Skeletal muscle satellite cell (primary cell): Measurements from ENCODE around the gene NPAS3.

Experiments used
- H3K27me3 ChIP-seq: 2 replicates; pipeline ENCODE4 v1.7.0; 2013; ENCODE audit warnings: low read length; ENCODE audit not compliant: control insufficient read depth, insufficient read depth
- H3K36me3 ChIP-seq: 2 replicates; pipeline ENCODE4 v1.7.0; 2013; ENCODE audit warnings: mild to moderate bottlenecking, control low read depth, low read length; ENCODE audit not compliant: insufficient read depth
- H3K4me1 ChIP-seq: 2 replicates; pipeline ENCODE4 v1.7.0; 2013; ENCODE audit warnings: low read length; ENCODE audit not compliant: control insufficient read depth, insufficient read depth
- H3K4me2 ChIP-seq: 2 replicates; pipeline ENCODE4 v1.7.0; 2013; ENCODE audit warnings: mild to moderate bottlenecking, low read length
- H3K4me3 ChIP-seq: 2 replicates; pipeline ENCODE4 v1.7.0; 2013; ENCODE audit warnings: low read length
- H3K9ac ChIP-seq: 2 replicates; pipeline ENCODE4 v1.7.0; 2013; ENCODE audit warnings: mild to moderate bottlenecking, low read depth, low read length, moderate library complexity
- H3K9me3 ChIP-seq: replicated peaks from 2 replicates; pipeline ENCODE4 v1.7.0; 2013; ENCODE audit warnings: mild to moderate bottlenecking, control low read depth, low read length

The NPAS3 gene

DNA sequence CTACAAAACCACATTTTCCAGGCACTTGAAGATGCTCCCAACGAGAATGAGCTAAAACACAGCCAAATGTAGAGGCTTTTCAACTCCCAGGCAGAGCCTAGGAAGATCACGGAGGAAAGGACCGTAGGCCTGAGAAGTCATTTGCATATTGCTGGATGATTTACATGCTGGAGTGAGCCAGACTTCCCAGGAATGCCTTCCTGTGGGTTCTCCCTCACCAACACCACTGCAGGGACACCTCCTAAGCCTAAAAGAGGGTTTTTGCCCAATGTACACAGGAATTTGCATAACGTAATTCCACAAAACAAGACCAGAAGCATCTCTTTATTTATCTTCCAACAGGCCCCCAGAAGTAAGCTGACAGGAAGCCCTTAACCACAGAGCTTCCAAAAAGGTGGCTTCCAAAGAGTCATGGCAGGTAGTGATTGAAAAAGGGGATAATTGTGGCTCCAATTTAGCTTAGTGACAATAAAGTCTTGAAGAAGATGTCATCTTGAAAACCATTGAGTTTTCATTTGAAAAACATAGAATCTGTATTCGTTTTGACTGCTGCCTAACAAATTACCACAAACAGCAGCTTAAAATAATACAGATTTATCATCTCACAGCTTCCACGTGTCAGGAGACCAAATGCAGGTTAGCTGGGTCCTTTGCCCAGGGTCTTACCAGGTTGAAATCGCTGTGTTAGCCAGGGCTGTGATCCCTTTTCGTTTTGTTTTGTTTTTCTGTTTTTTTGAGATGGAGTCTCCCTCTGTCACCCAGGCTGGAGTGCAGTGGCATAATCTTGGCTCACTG, 896.0 kb downstream of the NPAS3 start:
- no peaks in the 10 kb centered on the region for H3K4me1 ChIP-seq
- H3K9ac ChIP-seq, result no peak overlapping the region
- peaks cover 19% of the 10 kb centered on the region for H3K27me3 ChIP-seq
- H3K4me3 ChIP-seq, result no peak overlapping the region
- no peak overlapping the region for H3K4me2 ChIP-seq
- H3K9me3 ChIP-seq, result no peaks in the 10 kb centered on the region
- no peaks in the 10 kb centered on the region for H3K36me3 ChIP-seq

DNA sequence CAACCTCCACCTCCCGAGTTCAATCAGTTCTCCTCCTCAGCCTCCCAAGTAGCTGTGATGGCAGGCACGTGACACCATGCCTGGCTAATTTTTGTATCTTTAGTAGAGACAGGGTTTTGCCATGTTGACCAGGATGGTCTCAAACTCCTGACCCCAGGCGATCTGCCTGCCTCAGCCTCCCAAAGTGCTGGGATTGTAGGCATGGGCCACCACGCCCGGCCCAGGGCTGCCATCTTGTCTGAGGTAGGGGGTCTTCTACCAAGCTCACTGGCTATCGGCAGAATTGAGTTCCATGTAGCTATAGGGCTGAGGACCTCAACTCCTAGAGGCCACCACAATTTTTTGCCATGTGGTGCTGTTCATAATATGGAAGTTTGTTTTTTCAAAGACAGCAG, 896.6 kb downstream of the NPAS3 start:
- H3K4me1 ChIP-seq, result no peaks in the 10 kb centered on the region
- no peaks in the 10 kb centered on the region for H3K9me3 ChIP-seq
- peaks cover 24% of the 10 kb centered on the region for H3K27me3 ChIP-seq
- no peak overlapping the region for H3K9ac ChIP-seq
- no peaks in the 10 kb centered on the region for H3K36me3 ChIP-seq
- no peak overlapping the region for H3K4me2 ChIP-seq
- no peak overlapping the region for H3K4me3 ChIP-seq

GRCh38 chr14:33835677-33836076, 897.0 kb downstream of the NPAS3 start:
- H3K4me2 ChIP-seq, result no peak overlapping the region
- no peaks in the 10 kb centered on the region for H3K36me3 ChIP-seq
- H3K9me3 ChIP-seq, result no peaks in the 10 kb centered on the region
- peaks cover 27% of the 10 kb centered on the region for H3K27me3 ChIP-seq
- no peaks in the 10 kb centered on the region for H3K4me1 ChIP-seq
- no peak overlapping the region for H3K4me3 ChIP-seq
- H3K9ac ChIP-seq, result no peak overlapping the region

DNA sequence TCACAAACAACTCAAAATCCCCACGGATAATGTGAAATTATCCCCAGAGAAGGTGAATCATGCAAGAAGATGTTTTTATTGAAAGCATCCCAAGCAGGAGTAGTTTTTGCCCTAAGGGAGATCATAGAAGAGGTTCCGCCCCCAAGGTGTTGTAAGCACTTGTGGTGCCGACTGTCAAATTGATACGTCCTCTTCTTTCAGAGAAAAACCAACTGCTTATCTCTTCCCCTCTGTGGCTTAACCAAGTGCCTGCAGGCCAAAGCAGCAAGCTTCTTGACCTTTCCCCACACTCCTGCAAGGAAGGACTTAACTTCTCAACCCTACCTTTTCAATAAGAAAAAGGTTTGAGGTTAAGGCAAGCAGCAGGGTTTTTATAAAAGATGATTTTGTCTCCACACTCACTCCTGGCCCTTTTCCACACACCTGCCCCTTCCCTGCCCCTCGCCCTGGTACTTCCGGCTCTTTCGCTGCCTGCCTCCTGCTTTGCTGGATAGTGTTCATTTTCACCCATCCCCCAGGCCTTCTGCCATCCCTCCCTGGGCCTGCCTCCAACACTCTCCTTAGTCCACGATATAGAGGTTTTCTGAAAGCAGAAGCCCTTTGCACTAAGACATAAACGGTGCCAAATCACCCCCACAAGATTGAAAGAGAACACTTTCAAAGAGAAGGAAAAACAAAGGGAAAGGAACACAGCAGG, 897.7 kb downstream of the NPAS3 start:
- Histone ChIP-seq H3K4me1 (no peaks in the 10 kb centered on the region), H3K27me3 (peaks cover 32% of the 10 kb centered on the region), H3K9me3 (no peaks in the 10 kb centered on the region), H3K36me3 (no peaks in the 10 kb centered on the region), H3K4me2 (no peak overlapping the region), H3K4me3 (no peak overlapping the region), H3K9ac (no peak overlapping the region)

GRCh38 chr14:33836900-33837577, 898.4 kb downstream of the NPAS3 start:
- no peak overlapping the region for H3K4me3 ChIP-seq
- no peak overlapping the region for H3K4me2 ChIP-seq
- no peaks in the 10 kb centered on the region for H3K36me3 ChIP-seq
- no peaks in the 10 kb centered on the region for H3K4me1 ChIP-seq
- peaks cover 32% of the 10 kb centered on the region for H3K27me3 ChIP-seq
- H3K9me3 ChIP-seq, result no peaks in the 10 kb centered on the region
- no peak overlapping the region for H3K9ac ChIP-seq

GRCh38 chr14:33837943-33838683, 899.4 kb downstream of the NPAS3 start:
- H3K4me1 ChIP-seq, result no peaks in the 10 kb centered on the region
- H3K4me2 ChIP-seq, result no peak overlapping the region
- H3K9me3 ChIP-seq, result no peaks in the 10 kb centered on the region
- peaks cover 36% of the 10 kb centered on the region for H3K27me3 ChIP-seq
- no peaks in the 10 kb centered on the region for H3K36me3 ChIP-seq
- H3K4me3 ChIP-seq, result no peak overlapping the region
- no peak overlapping the region for H3K9ac ChIP-seq

GRCh38 chr14:33839193-33840076, 900.8 kb downstream of the NPAS3 start:
- no peak overlapping the region for H3K4me2 ChIP-seq
- no peaks in the 10 kb centered on the region for H3K4me1 ChIP-seq
- H3K27me3 ChIP-seq, result peaks cover 37% of the 10 kb centered on the region
- no peaks in the 10 kb centered on the region for H3K36me3 ChIP-seq
- no peak overlapping the region for H3K4me3 ChIP-seq
- H3K9me3 ChIP-seq, result no peaks in the 10 kb centered on the region
- H3K9ac ChIP-seq, result no peak overlapping the region

- Histone ChIP-seq H3K36me3 (no peaks in the 10 kb centered on the region), H3K4me1 (no peaks in the 10 kb centered on the region)
These were observed 902.1 kb downstream of the NPAS3 start for GRCh38 chr14:33840797-33841196.

GRCh38 chr14:33842299-33842698, 903.6 kb downstream of the NPAS3 start:
- Histone ChIP-seq H3K36me3 (no peaks in the 10 kb centered on the region), H3K4me2 (no peak overlapping the region), H3K4me3 (no peak overlapping the region), H3K9ac (no peak overlapping the region), H3K4me1 (no peaks in the 10 kb centered on the region), H3K9me3 (no peaks in the 10 kb centered on the region), H3K27me3 (peaks cover 35% of the 10 kb centered on the region)

More at GRCh38 chr14:33840797-33841196, 902.1 kb downstream of the NPAS3 start:
- H3K4me3 ChIP-seq, result no peak overlapping the region
- H3K4me2 ChIP-seq, result no peak overlapping the region
- H3K27me3 ChIP-seq, result peaks cover 37% of the 10 kb centered on the region
- H3K9me3 ChIP-seq, result no peaks in the 10 kb centered on the region
- H3K9ac ChIP-seq, result no peak overlapping the region

DNA sequence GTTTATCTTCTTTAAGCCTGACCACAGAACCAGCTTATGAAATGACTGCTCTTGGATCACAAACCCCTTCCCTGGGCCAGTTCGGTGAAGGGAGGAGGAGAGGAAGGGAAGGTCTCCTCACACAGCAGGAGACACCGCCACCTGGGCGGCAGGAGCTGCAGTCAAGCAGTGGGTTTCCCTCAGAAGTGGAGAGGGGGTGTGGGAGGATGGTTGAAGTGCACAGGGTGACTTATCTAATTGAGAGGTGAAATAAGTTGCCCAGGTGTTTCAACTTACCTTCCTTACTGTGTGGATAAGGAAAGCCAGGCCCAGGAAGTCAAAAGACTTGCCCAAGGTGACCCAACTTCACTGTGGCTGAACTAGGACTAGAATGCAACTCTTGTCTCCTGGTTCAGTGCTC, 905.4 kb downstream of the NPAS3 start:
- no peak overlapping the region for H3K4me3 ChIP-seq
- H3K27me3 ChIP-seq, result peaks cover 29% of the 10 kb centered on the region
- H3K9me3 ChIP-seq, result no peaks in the 10 kb centered on the region
- H3K36me3 ChIP-seq, result no peaks in the 10 kb centered on the region
- H3K4me1 ChIP-seq, result no peaks in the 10 kb centered on the region
- no peak overlapping the region for H3K4me2 ChIP-seq
- no peak overlapping the region for H3K9ac ChIP-seq
